WERI-Rb-1 (cell line): ENCODE data around the gene ANO2.

Source experiments
- DNase-seq: peaks from one replicate; pipeline ENCODE4 v3.0.0-alpha.2; 2020
- H3K27ac ChIP-seq: fragments of 250-450 bp; sonication (Bioruptor Pico); 2 replicates; pipeline ENCODE4 v1.5.1; 2020; ENCODE audit warnings: mild to moderate bottlenecking, moderate library complexity
- H3K27me3 ChIP-seq: fragments of 250-450 bp; sonication (Bioruptor Pico); 2 replicates; pipeline ENCODE4 v1.5.1; 2021; ENCODE audit warnings: mild to moderate bottlenecking, low read depth, moderate library complexity; ENCODE audit not compliant: insufficient read depth, severe bottlenecking
- H3K36me3 ChIP-seq: fragments of 250-450 bp; sonication (Bioruptor Pico); 2 replicates; pipeline ENCODE4 v1.5.1; 2020; ENCODE audit warnings: mild to moderate bottlenecking, moderate library complexity
- H3K4me3 ChIP-seq: 2 replicates; pipeline ENCODE4 v1.5.1; 2011; ENCODE audit warnings: low read depth, mild to moderate bottlenecking, control low read depth, low read length
- H3K9me3 ChIP-seq: fragments of 250-450 bp; sonication (Bioruptor Pico); 2 replicates; pipeline ENCODE4 v1.5.1; 2021; ENCODE audit warnings: mild to moderate bottlenecking, moderate library complexity; ENCODE audit not compliant: severe bottlenecking
- TF ChIP-seq, protein P1 (sequence below): IDR thresholded peaks from 2 replicates; pipeline ENCODE4 v1.5.1; 2011; ENCODE audit warnings: low read depth, mild to moderate bottlenecking, control low read depth, inconsistent platforms, low read length

Gene ANO2

DNA sequence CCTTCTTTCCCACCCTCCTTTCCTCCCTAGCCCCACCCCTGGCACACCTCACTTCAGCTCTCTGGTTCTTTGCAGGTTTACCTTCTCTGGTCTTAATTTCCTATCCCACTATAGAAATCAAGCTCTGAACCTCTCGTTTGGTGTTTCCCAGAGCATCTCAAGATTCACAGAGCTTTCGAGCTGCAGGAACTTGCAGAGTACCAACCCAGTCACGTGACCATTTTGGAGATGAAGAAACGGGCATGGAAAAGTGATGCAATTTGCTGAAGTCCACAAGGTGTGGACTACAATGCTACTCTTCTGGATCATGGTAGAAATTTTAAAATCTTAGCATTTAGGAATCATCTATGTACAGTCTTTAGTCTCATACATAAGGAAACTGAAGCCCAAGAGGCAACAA lies 307.4 kb downstream of the ANO2 start:
- Histone ChIP-seq H3K4me3 (no peak overlapping the region), H3K27me3 (no peaks in the 10 kb centered on the region), H3K36me3 (no peaks in the 10 kb centered on the region), H3K27ac (no peak overlapping the region), H3K9me3 (no peaks in the 10 kb centered on the region)
- DNase-seq: no peak
- TF ChIP-seq, protein P1, sequence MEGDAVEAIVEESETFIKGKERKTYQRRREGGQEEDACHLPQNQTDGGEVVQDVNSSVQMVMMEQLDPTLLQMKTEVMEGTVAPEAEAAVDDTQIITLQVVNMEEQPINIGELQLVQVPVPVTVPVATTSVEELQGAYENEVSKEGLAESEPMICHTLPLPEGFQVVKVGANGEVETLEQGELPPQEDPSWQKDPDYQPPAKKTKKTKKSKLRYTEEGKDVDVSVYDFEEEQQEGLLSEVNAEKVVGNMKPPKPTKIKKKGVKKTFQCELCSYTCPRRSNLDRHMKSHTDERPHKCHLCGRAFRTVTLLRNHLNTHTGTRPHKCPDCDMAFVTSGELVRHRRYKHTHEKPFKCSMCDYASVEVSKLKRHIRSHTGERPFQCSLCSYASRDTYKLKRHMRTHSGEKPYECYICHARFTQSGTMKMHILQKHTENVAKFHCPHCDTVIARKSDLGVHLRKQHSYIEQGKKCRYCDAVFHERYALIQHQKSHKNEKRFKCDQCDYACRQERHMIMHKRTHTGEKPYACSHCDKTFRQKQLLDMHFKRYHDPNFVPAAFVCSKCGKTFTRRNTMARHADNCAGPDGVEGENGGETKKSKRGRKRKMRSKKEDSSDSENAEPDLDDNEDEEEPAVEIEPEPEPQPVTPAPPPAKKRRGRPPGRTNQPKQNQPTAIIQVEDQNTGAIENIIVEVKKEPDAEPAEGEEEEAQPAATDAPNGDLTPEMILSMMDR: no peak

DNA sequence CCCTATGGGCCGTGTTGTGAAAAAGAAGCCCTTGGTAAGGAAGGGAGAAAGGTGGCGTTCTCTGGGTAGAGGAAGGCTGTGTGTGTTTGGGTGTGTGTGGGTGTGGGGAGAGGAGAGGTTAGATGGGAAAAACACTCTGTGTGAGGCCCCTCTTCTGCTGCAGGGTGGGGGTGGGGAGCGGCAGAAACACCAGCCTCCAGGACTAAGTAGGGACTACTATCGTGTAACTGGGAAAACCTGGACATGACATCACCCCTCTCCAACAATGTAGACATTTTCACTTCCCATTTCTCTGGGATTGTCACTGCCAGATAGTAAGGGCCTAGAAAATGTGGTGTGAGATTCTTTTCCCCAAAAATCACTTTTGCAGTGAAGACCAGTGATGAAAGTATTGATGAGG lies 308.2 kb downstream of the ANO2 start:
- Histone ChIP-seq H3K9me3 (no peaks in the 10 kb centered on the region), H3K36me3 (no peaks in the 10 kb centered on the region), H3K4me3 (no peak overlapping the region), H3K27ac (no peak overlapping the region), H3K27me3 (no peaks in the 10 kb centered on the region)
- TF ChIP-seq, protein P1: no peak
- no peak for DNase-seq

DNA sequence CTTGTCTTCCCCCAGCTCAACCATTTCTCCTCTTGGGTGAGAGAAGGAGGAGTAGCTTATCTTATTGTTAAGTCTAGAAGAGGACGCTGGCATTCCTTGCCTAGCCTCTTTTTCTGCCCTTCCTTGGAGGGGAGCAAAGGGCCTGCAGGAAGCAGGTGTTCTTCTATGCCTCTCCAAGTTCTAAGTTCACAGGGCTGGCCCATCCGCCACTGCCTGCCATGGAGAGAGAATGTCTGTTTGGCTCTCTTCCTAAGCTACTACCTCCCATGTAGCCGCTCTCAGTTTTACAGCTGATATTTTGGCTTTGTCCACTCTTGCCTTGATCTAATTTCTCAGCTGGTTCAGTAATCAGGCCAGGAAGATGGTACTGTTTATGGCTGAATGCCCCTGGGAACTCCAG lies 312.0 kb downstream of the ANO2 start:
- Histone ChIP-seq H3K36me3 (no peaks in the 10 kb centered on the region), H3K9me3 (no peaks in the 10 kb centered on the region), H3K4me3 (no peak overlapping the region), H3K27me3 (no peaks in the 10 kb centered on the region), H3K27ac (no peak overlapping the region)
- DNase-seq: no peak
- TF ChIP-seq, protein P1: no peak

DNA sequence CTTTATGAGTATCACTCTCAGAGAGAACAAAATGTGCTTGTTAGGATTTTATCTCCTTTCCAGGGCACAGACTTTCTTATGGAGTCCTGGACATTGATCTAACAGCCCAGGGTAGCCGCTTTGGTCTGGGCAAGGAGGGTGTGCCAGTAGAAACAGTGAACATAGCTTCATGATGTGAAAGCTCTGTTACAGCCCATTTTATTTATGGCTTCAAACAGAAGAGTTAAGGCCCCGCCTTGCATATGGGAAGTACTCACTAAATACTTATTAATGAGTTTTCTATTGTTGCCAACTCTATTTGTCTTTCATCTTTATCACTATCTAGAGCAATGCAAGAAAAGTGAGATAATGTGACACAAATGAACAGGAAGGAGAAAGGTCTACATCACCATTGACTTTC lies 312.6 kb downstream of the ANO2 start:
- Histone ChIP-seq H3K27me3 (no peaks in the 10 kb centered on the region), H3K9me3 (no peaks in the 10 kb centered on the region), H3K27ac (no peak overlapping the region), H3K36me3 (no peaks in the 10 kb centered on the region), H3K4me3 (no peak overlapping the region)
- TF ChIP-seq, protein P1: no peak
- DNase-seq: no peak

DNA sequence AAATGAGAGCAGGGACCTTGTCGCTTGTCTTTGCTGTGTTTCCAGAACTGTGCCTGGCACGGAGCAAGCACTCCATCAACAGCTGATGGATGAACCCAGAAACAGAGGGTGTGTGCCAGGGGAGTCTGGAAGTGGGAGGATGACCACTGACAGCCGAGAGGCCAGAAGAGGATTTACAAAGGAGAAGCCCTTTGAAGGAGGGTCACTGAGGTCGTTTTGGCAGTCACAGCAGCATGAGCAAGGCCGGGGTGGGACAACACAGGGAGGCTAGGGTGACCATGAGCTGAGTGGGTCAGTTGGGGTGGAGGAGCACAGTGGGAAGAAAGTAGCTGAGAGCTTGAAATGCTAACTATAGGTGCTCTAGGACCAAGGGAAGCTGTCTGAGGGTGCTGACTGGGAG lies 313.6 kb downstream of the ANO2 start:
- no peak overlapping the region for H3K4me3 ChIP-seq
- no peak for DNase-seq
- no peaks in the 10 kb centered on the region for H3K27me3 ChIP-seq
- H3K9me3 ChIP-seq: no peaks in the 10 kb centered on the region
- H3K36me3 ChIP-seq: no peaks in the 10 kb centered on the region; the same call in 1 of the 2 replicates
- TF ChIP-seq, protein P1: no peak
- H3K27ac ChIP-seq: no peak overlapping the region

DNA sequence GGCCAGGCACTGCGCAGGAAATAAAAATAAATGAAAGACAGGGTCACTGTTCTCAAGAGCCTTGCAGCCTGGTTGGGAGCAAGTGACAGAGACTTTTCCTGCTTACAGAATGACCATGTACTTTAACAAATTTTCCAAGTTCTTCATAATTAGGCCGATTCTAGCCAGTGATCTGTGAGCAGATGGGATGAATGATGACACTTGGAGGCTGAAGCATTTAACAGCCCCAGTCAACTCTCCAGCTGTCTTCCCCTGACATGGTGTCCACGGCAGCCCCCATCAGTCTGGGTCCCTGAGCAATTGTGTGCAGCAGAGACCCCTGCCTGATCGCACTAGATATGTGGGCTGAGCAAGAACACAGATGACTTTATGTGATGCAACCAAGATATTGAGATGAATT lies 314.3 kb downstream of the ANO2 start:
- TF ChIP-seq, protein P1: no peak
- no peaks in the 10 kb centered on the region; the same call in 1 of the 2 replicates for H3K36me3 ChIP-seq
- no peak overlapping the region for H3K27ac ChIP-seq
- no peaks in the 10 kb centered on the region for H3K27me3 ChIP-seq
- H3K9me3 ChIP-seq: no peaks in the 10 kb centered on the region
- H3K4me3 ChIP-seq: no peak overlapping the region
- no peak for DNase-seq
